GM12878 (cell line): ENCODE results near the gene MAPK8IP1. TPM values are rescaled to one million over a fixed set of nuclear protein-coding genes. Genes with fewer than 3 reads are reported as not detected.

Experiments
- ATAC-seq: fragments of 200-7000 bp; cut with Tn5 transposase; 3 replicates; pipeline ENCODE4 v1.9.1; 2020; ENCODE audit warnings: mild to moderate bottlenecking, moderate library complexity
- BruUV-seq: library from RNA; stranded (reverse); fragments of 400-500 nt; replicated peaks from 2 replicates; lab custom pipeline; 2021; lab: Mats Ljungman, UMichigan
- CTCF ChIA-PET: fragments of 300-600 bp; sonication (Branson Sonifier 250); formaldehyde crosslinking; extraction: SDS; loops from one replicate; lab custom pipeline; 2021; ENCODE audit warnings: inconsistent platforms; lab: Yijun Ruan, JAX
- POLR2A ChIA-PET: fragments of 350-600 bp; formaldehyde crosslinking; extraction: SDS; loops from one replicate; lab custom pipeline; 2021; ENCODE audit warnings: inconsistent platforms; lab: Charles Lee
- RAD21 ChIA-PET: fragments of 300-600 bp; sonication (Branson Sonifier 250); formaldehyde crosslinking; loops from one replicate; lab custom pipeline; 2023; ENCODE audit warnings: antibody characterized with exemption; ENCODE audit not compliant: unreplicated experiment; lab: Charles Lee
- SMC1A ChIA-PET: fragments of 300-600 bp; sonication (Branson Sonifier 250); formaldehyde crosslinking; loops from one replicate; lab custom pipeline; 2023; ENCODE audit not compliant: unreplicated experiment, uncharacterized antibody; lab: Charles Lee
- DNase-seq: peaks from one replicate; pipeline ENCODE4 v3.0.0-alpha.2; 2011; ENCODE audit warnings: low read depth, low spot score
- FAIRE-seq: peaks from 3 replicates; lab custom pipeline; 2011; peaks lifted over from hg19 to GRCh38; lab: Jason Lieb, UNC
- H2AFZ ChIP-seq: 2 replicates; pipeline ENCODE4 v1.6.0; 2011; ENCODE audit warnings: low read depth, low read length, control low read depth; ENCODE audit not compliant: control insufficient read depth
- H3K27ac ChIP-seq: 2 replicates; pipeline ENCODE4 v1.5.1; 2011; ENCODE audit warnings: control low read depth; ENCODE audit not compliant: control insufficient read depth, insufficient read depth
- H3K27me3 ChIP-seq, 2 experiments: replicated peaks in 1 of 2; 2 replicates each; pipeline versions ENCODE4 v1.6.0 to v1.6.1; 2011; ENCODE audit warnings: low read length in 1 of 2; ENCODE audit not compliant: control insufficient read depth in 2 of 2, insufficient read depth in 2 of 2
- H3K36me3 ChIP-seq, 2 experiments: 2 replicates each; pipeline ENCODE4 v1.5.1; 2011; ENCODE audit warnings: low read length in 1 of 2; ENCODE audit not compliant: control insufficient read depth in 2 of 2, insufficient read depth in 2 of 2
- H3K4me1 ChIP-seq: 2 replicates; pipeline ENCODE4 v1.6.1; 2011; ENCODE audit warnings: mild to moderate bottlenecking, low read length, moderate library complexity, mixed read lengths; ENCODE audit not compliant: control insufficient read depth, insufficient read depth
- H3K4me2 ChIP-seq: 2 replicates; pipeline ENCODE4 v1.6.0; 2011; ENCODE audit warnings: control low read depth; ENCODE audit not compliant: control insufficient read depth, insufficient read depth
- H3K4me3 ChIP-seq: fragments of 200-600 bp; sonication (generic); 2 replicates; pipeline ENCODE4 v1.5.1; 2016
- H3K79me2 ChIP-seq: 2 replicates; pipeline ENCODE4 v1.6.0; 2011; ENCODE audit warnings: low read length; ENCODE audit not compliant: control insufficient read depth, insufficient read depth
- H3K9ac ChIP-seq: 2 replicates; pipeline ENCODE4 v1.8.0; 2011; ENCODE audit warnings: low read length, control low read depth, mixed read lengths; ENCODE audit not compliant: control insufficient read depth, insufficient read depth
- H3K9me3 ChIP-seq: replicated peaks from 3 replicates; pipeline ENCODE4 v1.5.1; 2011; ENCODE audit warnings: mild to moderate bottlenecking, low read length; ENCODE audit not compliant: control insufficient read depth, insufficient read depth
- H4K20me1 ChIP-seq: 2 replicates; pipeline ENCODE4 v1.6.0; 2011; ENCODE audit not compliant: control insufficient read depth, insufficient read depth
- BHLHE40 ChIP-seq, 2 experiments: fragments of 450-650 bp in 1 of 2; IDR thresholded peaks; 2 replicates each; pipeline ENCODE4 v1.6.1; 2011 to 2017; ENCODE audit warnings: low read depth in 2 of 2, borderline replicate concordance in 1 of 2, improper control_type of control experiment in 1 of 2, low read length in 1 of 2, mild to moderate bottlenecking in 1 of 2
- CHD2 ChIP-seq: IDR thresholded peaks from 2 replicates; pipeline ENCODE4 v1.6.1; 2011; ENCODE audit warnings: low read depth, low read length, improper control_type of control experiment, borderline replicate concordance
- NFYB ChIP-seq: IDR thresholded peaks from 2 replicates; pipeline ENCODE4 v1.6.1; 2011; ENCODE audit warnings: low read depth, mild to moderate bottlenecking, low read length, improper control_type of control experiment, moderate library complexity; ENCODE audit not compliant: insufficient read depth
- NRF1 ChIP-seq: conservative IDR thresholded peaks from 2 replicates; pipeline ENCODE4 v1.6.1; 2011; ENCODE audit warnings: mild to moderate bottlenecking, low read depth, low read length, improper control_type of control experiment
- RAD51 ChIP-seq: fragments of 450-650 bp; IDR thresholded peaks from 2 replicates; pipeline ENCODE4 v1.6.1; 2016; ENCODE audit warnings: moderate library complexity, mild to moderate bottlenecking, inconsistent platforms
- SP1 ChIP-seq: IDR thresholded peaks from one replicate; pipeline ENCODE4 v1.6.1; 2011; ENCODE audit warnings: low read depth, low read length
- SREBF2 ChIP-seq: IDR thresholded peaks from 2 replicates; pipeline ENCODE4 v1.6.1; 2012; ENCODE audit warnings: mild to moderate bottlenecking, low read length
- STAT1 ChIP-seq: fragments of 450-650 bp; conservative IDR thresholded peaks from 2 replicates; pipeline ENCODE4 v1.6.1; 2014; ENCODE audit warnings: antibody characterized with exemption, mild to moderate bottlenecking
- TAF1 ChIP-seq: IDR thresholded peaks from 2 replicates; pipeline ENCODE4 v1.6.1; 2011; ENCODE audit warnings: mild to moderate bottlenecking, low read depth, low read length, borderline replicate concordance
- ZNF24 ChIP-seq: fragments of 450-650 bp; IDR thresholded peaks from 2 replicates; pipeline ENCODE4 v1.6.1; 2017; ENCODE audit warnings: antibody characterized with exemption, mild to moderate bottlenecking
- WGBS: methylation state at CpG from one replicate; pipeline ENCODE4 v1.1.6; 2016; ENCODE audit warnings: low lambda C conversion rate; ENCODE audit not compliant: insufficient replicate concordance, insufficient coverage; ENCODE audit errors: missing lambda C conversion rate; 5-methylcytosine and 5-hydroxymethylcytosine counted together
- in situ Hi-C: fragments of 300-500 bp; cut with MboI; formaldehyde crosslinking; loops from 9 replicates; pipeline ENCODE4 v1.14.3; 2018; ENCODE audit warnings: mixed read lengths
- intact Hi-C: fragments of 100-400 bp; cut with micrococcal nuclease; formaldehyde crosslinking; loops from one replicate; pipeline ENCODE4 v1.14.2; 2022; ENCODE audit not compliant: unreplicated experiment
- polyA plus RNA-seq, 11 experiments: library from polyadenylated mRNA; depleted of rRNA in 4 of 11; unstranded in 6 of 11; stranded (reverse) in 5 of 11; fragments of >200 nt; fragmentation: Nextera tagmentation in 4 of 11; fragmentation: Illumina TruSeq in 1 of 11; extraction: Ambion mirVana in 4 of 11; extraction: Trizol in 1 of 11; gene quantifications; 1 replicate in 1 of 11; 2 replicates in 10 of 11; pipeline versions ENCODE4 v1.2.1 to v1.2.3, GENCODE V29; 2011 to 2016; ENCODE audit warnings: inconsistent platforms in 2 of 11, missing spikeins in 2 of 11, low read depth in 1 of 11
- total RNA-seq, 4 experiments: library from RNA; depleted of rRNA in 3 of 4; stranded (reverse); fragments of >200 nt in 3 of 4; fragmentation: Illumina TruSeq in 1 of 4; extraction: Trizol in 1 of 4; gene quantifications; 2 replicates each; pipeline versions ENCODE4 v1.2.1 to v1.2.3, GENCODE V29; 2013 to 2021
- TF ChIP-seq, protein P1 (sequence below): fragments of 450-650 bp; IDR thresholded peaks from 2 replicates; pipeline ENCODE4 v1.6.1; 2017; ENCODE audit warnings: low read depth, mild to moderate bottlenecking, moderate library complexity
- TF ChIP-seq, protein P2 (sequence below): fragments of 450-650 bp; formaldehyde crosslinking; IDR thresholded peaks from 2 replicates; pipeline ENCODE4 v1.4.0; 2020; ENCODE audit warnings: mild to moderate bottlenecking, moderate library complexity

MAPK8IP1 gene
- total and polyA plus RNA-seq, 10 of the 15 experiments (the other 5 are each of a cell fraction or from before 2014, with no cell fraction given), result 0.04 to 0.44 (median 0.11) TPM; not detected in 2

DNA sequence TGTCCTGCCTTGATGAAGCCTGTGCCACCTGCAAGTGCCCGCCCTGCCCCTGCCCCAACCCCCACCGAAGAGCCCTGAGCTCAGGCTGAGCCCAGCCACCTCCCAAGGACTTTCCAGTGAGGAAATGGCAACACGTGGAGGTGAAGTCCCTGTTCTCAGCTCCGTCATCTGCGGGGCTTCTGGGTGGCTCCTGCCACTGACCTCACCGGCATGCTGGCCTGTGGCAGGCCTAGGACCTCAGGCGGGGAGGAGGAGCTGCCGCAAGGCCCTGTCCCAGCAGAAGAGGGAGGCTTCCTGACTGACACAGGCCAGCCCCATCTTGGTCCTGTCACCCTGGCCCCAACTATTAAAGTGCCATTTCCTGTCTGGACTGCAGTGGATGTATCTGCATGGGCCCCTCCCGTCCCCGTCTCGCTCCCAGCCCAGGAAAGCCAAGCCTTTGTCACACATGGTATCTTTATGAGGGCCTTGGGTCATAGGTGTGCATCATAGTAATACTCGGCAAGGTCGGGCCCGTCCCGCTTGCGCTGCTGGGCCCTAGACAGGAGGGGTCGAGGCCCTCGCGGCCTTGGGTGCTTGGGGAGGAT, 20.7 kb downstream of the MAPK8IP1 start:
- in situ Hi-C loops, result no loop called here
- Histone ChIP-seq H4K20me1 (no peaks in the 10 kb centered on the region), H3K9ac (no peak overlapping the region), H3K27me3 (no peaks in the 10 kb centered on the region; a peak in 1 of 4 replicates), H3K9me3 (no peaks in the 10 kb centered on the region), H3K36me3 (peaks cover 0 to 5% of the 10 kb centered on the region in 2 experiments; a peak in 2 of 4 replicates), H3K4me3 (no peak overlapping the region), H3K4me2 (no peak overlapping the region), H2AFZ (no peak overlapping the region), H3K79me2 (no peaks in the 10 kb centered on the region), H3K27ac (no peak overlapping the region), H3K4me1 (no peaks in the 10 kb centered on the region)
- ChIA-PET SMC1A (no interaction called here), RAD21 (no interaction called here), CTCF (no interaction called here), POLR2A (interaction anchor here (0.5 kb wide), 1 partner anchor 29 kb away, joined by 5 read pairs; no protein-coding TSS in a partner anchor)
- 54% methylated on average over 17 of the region's 19 CpGs for WGBS
- BruUV-seq, result no TSS peak
- DNase-seq (no peak), ATAC-seq (peak; percentile 49), FAIRE-seq (no peak)
- intact Hi-C loops, result no loop called here
- TF ChIP-seq STAT1, result no peak
- no peak for TF ChIP-seq CHD2
- TF ChIP-seq BHLHE40 (IDR thresholded peaks at IDR 0.05; ENCODE audit: borderline replicate concordance in 1 of 2, low read depth in 2 of 2, low read length in 1 of 2), result no peak
- no peak for TF ChIP-seq TAF1
- no peak for TF ChIP-seq ZNF24
- no peak for TF ChIP-seq NRF1
- TF ChIP-seq SP1, result no peak
- TF ChIP-seq, protein P1, sequence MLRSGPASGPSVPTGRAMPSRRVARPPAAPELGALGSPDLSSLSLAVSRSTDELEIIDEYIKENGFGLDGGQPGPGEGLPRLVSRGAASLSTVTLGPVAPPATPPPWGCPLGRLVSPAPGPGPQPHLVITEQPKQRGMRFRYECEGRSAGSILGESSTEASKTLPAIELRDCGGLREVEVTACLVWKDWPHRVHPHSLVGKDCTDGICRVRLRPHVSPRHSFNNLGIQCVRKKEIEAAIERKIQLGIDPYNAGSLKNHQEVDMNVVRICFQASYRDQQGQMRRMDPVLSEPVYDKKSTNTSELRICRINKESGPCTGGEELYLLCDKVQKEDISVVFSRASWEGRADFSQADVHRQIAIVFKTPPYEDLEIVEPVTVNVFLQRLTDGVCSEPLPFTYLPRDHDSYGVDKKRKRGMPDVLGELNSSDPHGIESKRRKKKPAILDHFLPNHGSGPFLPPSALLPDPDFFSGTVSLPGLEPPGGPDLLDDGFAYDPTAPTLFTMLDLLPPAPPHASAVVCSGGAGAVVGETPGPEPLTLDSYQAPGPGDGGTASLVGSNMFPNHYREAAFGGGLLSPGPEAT, result no peak
- no peak for TF ChIP-seq RAD51
- TF ChIP-seq NFYB, result no peak
- TF ChIP-seq SREBF2, result no peak
- TF ChIP-seq, protein P2, sequence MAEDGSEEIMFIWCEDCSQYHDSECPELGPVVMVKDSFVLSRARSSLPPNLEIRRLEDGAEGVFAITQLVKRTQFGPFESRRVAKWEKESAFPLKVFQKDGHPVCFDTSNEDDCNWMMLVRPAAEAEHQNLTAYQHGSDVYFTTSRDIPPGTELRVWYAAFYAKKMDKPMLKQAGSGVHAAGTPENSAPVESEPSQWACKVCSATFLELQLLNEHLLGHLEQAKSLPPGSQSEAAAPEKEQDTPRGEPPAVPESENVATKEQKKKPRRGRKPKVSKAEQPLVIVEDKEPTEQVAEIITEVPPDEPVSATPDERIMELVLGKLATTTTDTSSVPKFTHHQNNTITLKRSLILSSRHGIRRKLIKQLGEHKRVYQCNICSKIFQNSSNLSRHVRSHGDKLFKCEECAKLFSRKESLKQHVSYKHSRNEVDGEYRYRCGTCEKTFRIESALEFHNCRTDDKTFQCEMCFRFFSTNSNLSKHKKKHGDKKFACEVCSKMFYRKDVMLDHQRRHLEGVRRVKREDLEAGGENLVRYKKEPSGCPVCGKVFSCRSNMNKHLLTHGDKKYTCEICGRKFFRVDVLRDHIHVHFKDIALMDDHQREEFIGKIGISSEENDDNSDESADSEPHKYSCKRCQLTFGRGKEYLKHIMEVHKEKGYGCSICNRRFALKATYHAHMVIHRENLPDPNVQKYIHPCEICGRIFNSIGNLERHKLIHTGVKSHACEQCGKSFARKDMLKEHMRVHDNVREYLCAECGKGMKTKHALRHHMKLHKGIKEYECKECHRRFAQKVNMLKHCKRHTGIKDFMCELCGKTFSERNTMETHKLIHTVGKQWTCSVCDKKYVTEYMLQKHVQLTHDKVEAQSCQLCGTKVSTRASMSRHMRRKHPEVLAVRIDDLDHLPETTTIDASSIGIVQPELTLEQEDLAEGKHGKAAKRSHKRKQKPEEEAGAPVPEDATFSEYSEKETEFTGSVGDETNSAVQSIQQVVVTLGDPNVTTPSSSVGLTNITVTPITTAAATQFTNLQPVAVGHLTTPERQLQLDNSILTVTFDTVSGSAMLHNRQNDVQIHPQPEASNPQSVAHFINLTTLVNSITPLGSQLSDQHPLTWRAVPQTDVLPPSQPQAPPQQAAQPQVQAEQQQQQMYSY (CRISPR knock-in tag), result no peak
